HepG2 (cell line): ENCODE results near the gene AGRN. TPM values are rescaled to one million over a fixed set of nuclear protein-coding genes. Genes with fewer than 3 reads are reported as not detected.
A peak's percentile ranks its signal among the peaks of the same experiment; 100 is the strongest.

Experiments
- DRAP1 ChIP-seq: IDR thresholded peaks from 2 replicates; pipeline ENCODE4 v1.6.1; 2016; ENCODE audit warnings: missing genetic modification reagents, missing compliant biosample characterization
- ELF3 ChIP-seq: IDR thresholded peaks from 2 replicates; pipeline ENCODE4 v1.6.1; 2016; ENCODE audit warnings: missing genetic modification reagents, missing compliant biosample characterization
- HMGXB3 ChIP-seq: sonication (generic); formaldehyde crosslinking; IDR thresholded peaks from 2 replicates; pipeline ENCODE4 v1.4.0; 2020; ENCODE audit warnings: missing genetic modification reagents, borderline replicate concordance
- JUND ChIP-seq: sonication (generic); formaldehyde crosslinking; IDR thresholded peaks from 2 replicates; pipeline ENCODE4 v1.8.0; 2022; ENCODE audit warnings: mild to moderate bottlenecking, missing genetic modification reagents
- KDM1A ChIP-seq: IDR thresholded peaks from 2 replicates; pipeline ENCODE4 v1.6.1; 2016; ENCODE audit warnings: missing compliant biosample characterization
- MED13 ChIP-seq: sonication (generic); formaldehyde crosslinking; IDR thresholded peaks from 2 replicates; pipeline ENCODE4 v1.5.0; 2020; ENCODE audit warnings: missing genetic modification reagents
- MIXL1 ChIP-seq: IDR thresholded peaks from 2 replicates; pipeline ENCODE4 v1.6.1; 2016
- NFIB ChIP-seq: sonication (generic); formaldehyde crosslinking; IDR thresholded peaks from 2 replicates; pipeline ENCODE4 v1.9.0; 2021; ENCODE audit warnings: missing genetic modification reagents, mild to moderate bottlenecking, borderline replicate concordance
- SMARCC2 ChIP-seq: fragments of 450-650 bp; IDR thresholded peaks from 2 replicates; pipeline ENCODE4 v1.6.1; 2017; ENCODE audit warnings: antibody characterized with exemption, mild to moderate bottlenecking
- ZFX ChIP-seq: sonication (generic); formaldehyde crosslinking; IDR thresholded peaks from 2 replicates; pipeline ENCODE4 v1.4.0; 2020; ENCODE audit warnings: mild to moderate bottlenecking, low read depth, missing genetic modification reagents, moderate library complexity
- ZNF414 ChIP-seq: sonication (generic); formaldehyde crosslinking; IDR thresholded peaks from 2 replicates; pipeline ENCODE4 v1.5.0; 2020; ENCODE audit warnings: missing genetic modification reagents
- ZNF646 ChIP-seq: sonication (generic); formaldehyde crosslinking; IDR thresholded peaks from 2 replicates; pipeline ENCODE4 v1.9.0; 2021; ENCODE audit warnings: mild to moderate bottlenecking, missing genetic modification reagents
- ZNF737 ChIP-seq: sonication (generic); formaldehyde crosslinking; IDR thresholded peaks from 2 replicates; pipeline ENCODE4 v1.5.0; 2020; ENCODE audit warnings: missing genetic modification reagents, mild to moderate bottlenecking, borderline replicate concordance
- polyA plus RNA-seq, 8 experiments: library from polyadenylated mRNA; depleted of rRNA in 3 of 8; stranded (reverse) in 7 of 8; unstranded in 1 of 8; fragments of >200 nt; fragmentation: Illumina TruSeq in 4 of 8; extraction: Trizol in 4 of 8; gene quantifications; 2 replicates each; pipeline versions ENCODE4 v1.2.1 to v1.2.3, GENCODE V29; 2011 to 2016; ENCODE audit warnings: low read depth in 4 of 8, missing spikeins in 1 of 8, mixed read lengths in 1 of 8; ENCODE audit not compliant: insufficient read depth in 1 of 8
- total RNA-seq, 5 experiments: library from RNA; depleted of rRNA; stranded (reverse); fragments of >200 nt; fragmentation: Illumina TruSeq; extraction: Trizol; gene quantifications; 2 replicates each; pipeline ENCODE4 v1.2.3, GENCODE V29; 2016; ENCODE audit warnings: low read depth in 1 of 5

Gene AGRN
- total and polyA plus RNA-seq, 2 of the 13 experiments (the other 11 are each of a cell fraction or from before 2014, with no cell fraction given) = 29.8 to 65.2 TPM

- TF ChIP-seq HMGXB3 (CRISPR knock-in tag) = no peak
- TF ChIP-seq ZNF414 (CRISPR knock-in tag) = 0 out of 2 replicates have a peak, but pooled peaks have one; percentile 52
- TF ChIP-seq ZNF646 (CRISPR knock-in tag) = no peak
- TF ChIP-seq ZNF737 (CRISPR knock-in tag) = no peak
- TF ChIP-seq ZFX = peak; percentile 66
- no peak; the same call in 1 of the 2 replicates for TF ChIP-seq DRAP1
- TF ChIP-seq NFIB = 0 out of 2 replicates have a peak, but pooled peaks have one; percentile 29
- no peak for TF ChIP-seq MED13 (CRISPR knock-in tag)
- no peak for TF ChIP-seq JUND (CRISPR knock-in tag)
- TF ChIP-seq MIXL1 (CRISPR knock-in tag) = no peak
- 0 out of 2 replicates have a peak, but pooled peaks have one; percentile 12 for TF ChIP-seq ELF3 (CRISPR knock-in tag)
- TF ChIP-seq KDM1A (CRISPR knock-in tag) = no peak
- no peak for TF ChIP-seq SMARCC2
Observed at GRCh38 chr1:1069711-1070676, 50.1 kb downstream of the AGRN start (continued).
